ENCODE results near the gene PAX7. TPM values are rescaled to one million over a fixed set of nuclear protein-coding genes. Genes with fewer than 3 reads are reported as not detected.

PAX7 gene
- total RNA-seq, 4 donors from 2014 or later = not detected

- peaks cover 8 to 29% (median 11%) of the 10 kb centered on the region in 3 donors for H3K4me1 ChIP-seq
- H3K9me3 ChIP-seq = no peaks in the 10 kb centered on the region
- WGBS, 2 donors = 23 to 51% methylated on average over 6 of the region's 6 CpGs
- intact Hi-C loops (cut with DNase I) = no loop called here
- H3K27ac ChIP-seq = no peak overlapping the region
- H3K4me3 ChIP-seq = no peak overlapping the region
- no peak for TF ChIP-seq CTCF (IDR thresholded peaks at IDR 0.05)
- no peak for TF ChIP-seq POLR2A (IDR thresholded peaks at IDR 0.05)
- peaks cover 45 to 100% (median 87%) of the 10 kb centered on the region in 4 donors for H3K27me3 ChIP-seq
- no peak for DNase-seq
- H3K36me3 ChIP-seq = no peaks in the 10 kb centered on the region
These were observed 8.3 kb downstream of the PAX7 start for GRCh38 chr1:18638835-18639364.

- DNase-seq = no peak
- intact Hi-C loops (cut with DNase I) = no loop called here
- Histone ChIP-seq H3K4me1 (peaks cover 9 to 34% (median 13%) of the 10 kb centered on the region in 3 donors), H3K9me3 (no peaks in the 10 kb centered on the region), H3K4me3 (no peak overlapping the region), H3K36me3 (no peaks in the 10 kb centered on the region), H3K27me3 (peaks cover 49 to 100% (median 88%) of the 10 kb centered on the region in 4 donors), H3K27ac (no peak overlapping the region)
- TF ChIP-seq CTCF (IDR thresholded peaks at IDR 0.05) (no peak), POLR2A (IDR thresholded peaks at IDR 0.05) (no peak)
- WGBS, 2 donors = 26 to 36% methylated on average over 8 to 9 of the region's 10 CpGs
These were observed 8.9 kb downstream of the PAX7 start for GRCh38 chr1:18639368-18640055.

GRCh38 chr1:18640228-18641004 is 9.8 kb downstream of the PAX7 start:
- H3K27ac ChIP-seq = no peak overlapping the region
- no peak for DNase-seq
- no peaks in the 10 kb centered on the region for H3K36me3 ChIP-seq
- H3K9me3 ChIP-seq = no peaks in the 10 kb centered on the region
- H3K4me3 ChIP-seq = no peak overlapping the region
- TF ChIP-seq POLR2A (IDR thresholded peaks at IDR 0.05) (no peak), CTCF (IDR thresholded peaks at IDR 0.05) (no peak)
- 6 to 10% methylated on average over 19 to 27 of the region's 43 CpGs for whole genome bisulfite sequencing, 2 donors
- peaks cover 49 to 100% (median 87%) of the 10 kb centered on the region in 4 donors for H3K27me3 ChIP-seq
- H3K4me1 ChIP-seq = peaks cover 9 to 41% (median 13%) of the 10 kb centered on the region in 3 donors
- intact Hi-C loops (cut with DNase I) = no loop called here

- no peak for TF ChIP-seq CTCF (IDR thresholded peaks at IDR 0.05)
- TF ChIP-seq POLR2A (IDR thresholded peaks at IDR 0.05) = no peak
- 5 to 7% methylated on average over 37 to 48 of the region's 49 CpGs for WGBS, 2 donors
- Histone ChIP-seq H3K9me3 (no peaks in the 10 kb centered on the region), H3K27ac (no peak overlapping the region), H3K36me3 (no peaks in the 10 kb centered on the region), H3K4me1 (peaks cover 10 to 45% (median 12%) of the 10 kb centered on the region in 3 donors), H3K27me3 (peaks cover 53 to 100% (median 89%) of the 10 kb centered on the region in 4 donors), H3K4me3 (no peak overlapping the region)
- no peak for DNase-seq
- intact Hi-C loops (cut with DNase I) = no loop called here
These were observed 10.6 kb downstream of the PAX7 start for GRCh38 chr1:18641005-18641941.
